Measurements from ENCODE around the gene FLVCR2. TPM values are rescaled to one million over a fixed set of nuclear protein-coding genes. Genes with fewer than 3 reads are reported as not detected.
A peak's percentile ranks its signal among the peaks of the same experiment; 100 is the strongest.

The FLVCR2 gene
- total and polyA plus RNA-seq, 2 experiments from 2014 or later = 1.4 to 3.1 TPM

GRCh38 chr14:75660238-75660629, 81.8 kb downstream of the FLVCR2 start:
- H3K27ac ChIP-seq (ENCODE audit: low read depth) = no peak overlapping the region; the same call in 1 of the 2 replicates
- peaks cover 2% of the 10 kb centered on the region for H4K20me1 ChIP-seq (replicated peaks; ENCODE audit: insufficient read depth)
- peak overlapping the region; percentile 79 for H3K4me2 ChIP-seq
- no peaks in the 10 kb centered on the region for H3K9me3 Mint-ChIP-seq
- peaks cover 15% of the 10 kb centered on the region; the same call in 2 of the 3 replicates for H3K4me1 Mint-ChIP-seq
- H3K4me3 Mint-ChIP-seq = peak overlapping the region; percentile 93
- H2AFZ ChIP-seq = peak overlapping the region; percentile 40; the same call in 1 of the 2 replicates
- H3K36me3 Mint-ChIP-seq (ENCODE audit: low read depth) = peaks cover 27% of the 10 kb centered on the region
- peak overlapping the region; percentile 95 for H3K27ac Mint-ChIP-seq
- ATAC-seq = no peak
- H3K36me3 ChIP-seq (ENCODE audit: insufficient read depth) = 0 out of 2 replicates have a peak, but pooled peaks cover 4% of the 10 kb centered on the region
- peaks cover 13% of the 10 kb centered on the region for H3K27me3 Mint-ChIP-seq (ENCODE audit: insufficient read depth, low read depth, poor library complexity)
- no peaks in the 10 kb centered on the region for H3K27me3 ChIP-seq (ENCODE audit: insufficient read depth)
- H3K4me3 ChIP-seq = peak overlapping the region; percentile 91
- H3K4me1 ChIP-seq (ENCODE audit: insufficient read depth) = peaks cover 16% of the 10 kb centered on the region; the same call in 1 of the 2 replicates
- H3K79me2 ChIP-seq (replicated peaks; ENCODE audit: insufficient read depth) = peaks cover 60% of the 10 kb centered on the region
- no peak for DNase-seq (ENCODE audit: low spot score)
- no peak for TF ChIP-seq NANOG (IDR thresholded peaks at IDR 0.05; ENCODE audit: borderline replicate concordance)
- H3F3A ChIP-seq (replicated peaks; ENCODE audit: low read depth) = peaks cover 5% of the 10 kb centered on the region
- H3K9me2 ChIP-seq (ENCODE audit: insufficient read depth) = no peaks in the 10 kb centered on the region

- Mint-ChIP-seq H3K4me1 (peaks cover 15% of the 10 kb centered on the region; the same call in 2 of the 3 replicates), H3K27me3 (ENCODE audit: insufficient read depth, low read depth, poor library complexity) (peaks cover 13% of the 10 kb centered on the region), H3K36me3 (ENCODE audit: low read depth) (peaks cover 22% of the 10 kb centered on the region), H3K4me3 (peak within 1 kb of the TSS; percentile 93), H3K27ac (peak within 1 kb of the TSS; percentile 95), H3K9me3 (no peaks in the 10 kb centered on the region)
- H3K4me2 ChIP-seq = peak within 1 kb of the TSS; percentile 85
- peak within 1 kb of the TSS; percentile 86 for H2AFZ ChIP-seq
- peak within 1 kb of the TSS; percentile 91 for H3K4me3 ChIP-seq
- H4K20me1 ChIP-seq (replicated peaks; ENCODE audit: insufficient read depth) = no peaks in the 10 kb centered on the region; the same call in none of the 2 replicates
- peaks cover 5% of the 10 kb centered on the region for H3F3A ChIP-seq (replicated peaks; ENCODE audit: low read depth)
- no peaks in the 10 kb centered on the region for H3K27me3 ChIP-seq (ENCODE audit: insufficient read depth)
- peak; percentile 98 for DNase-seq (ENCODE audit: low spot score)
- peak within 1 kb of the TSS; percentile 94 for H3K27ac ChIP-seq (ENCODE audit: low read depth)
- H3K4me1 ChIP-seq (ENCODE audit: insufficient read depth) = peaks cover 16% of the 10 kb centered on the region; the same call in 1 of the 2 replicates
- peaks cover 66% of the 10 kb centered on the region for H3K79me2 ChIP-seq (replicated peaks; ENCODE audit: insufficient read depth)
- 0 out of 2 replicates have a peak, but pooled peaks cover 4% of the 10 kb centered on the region for H3K36me3 ChIP-seq (ENCODE audit: insufficient read depth)
- no peaks in the 10 kb centered on the region for H3K9me2 ChIP-seq (ENCODE audit: insufficient read depth)
- TF ChIP-seq, protein P1, sequence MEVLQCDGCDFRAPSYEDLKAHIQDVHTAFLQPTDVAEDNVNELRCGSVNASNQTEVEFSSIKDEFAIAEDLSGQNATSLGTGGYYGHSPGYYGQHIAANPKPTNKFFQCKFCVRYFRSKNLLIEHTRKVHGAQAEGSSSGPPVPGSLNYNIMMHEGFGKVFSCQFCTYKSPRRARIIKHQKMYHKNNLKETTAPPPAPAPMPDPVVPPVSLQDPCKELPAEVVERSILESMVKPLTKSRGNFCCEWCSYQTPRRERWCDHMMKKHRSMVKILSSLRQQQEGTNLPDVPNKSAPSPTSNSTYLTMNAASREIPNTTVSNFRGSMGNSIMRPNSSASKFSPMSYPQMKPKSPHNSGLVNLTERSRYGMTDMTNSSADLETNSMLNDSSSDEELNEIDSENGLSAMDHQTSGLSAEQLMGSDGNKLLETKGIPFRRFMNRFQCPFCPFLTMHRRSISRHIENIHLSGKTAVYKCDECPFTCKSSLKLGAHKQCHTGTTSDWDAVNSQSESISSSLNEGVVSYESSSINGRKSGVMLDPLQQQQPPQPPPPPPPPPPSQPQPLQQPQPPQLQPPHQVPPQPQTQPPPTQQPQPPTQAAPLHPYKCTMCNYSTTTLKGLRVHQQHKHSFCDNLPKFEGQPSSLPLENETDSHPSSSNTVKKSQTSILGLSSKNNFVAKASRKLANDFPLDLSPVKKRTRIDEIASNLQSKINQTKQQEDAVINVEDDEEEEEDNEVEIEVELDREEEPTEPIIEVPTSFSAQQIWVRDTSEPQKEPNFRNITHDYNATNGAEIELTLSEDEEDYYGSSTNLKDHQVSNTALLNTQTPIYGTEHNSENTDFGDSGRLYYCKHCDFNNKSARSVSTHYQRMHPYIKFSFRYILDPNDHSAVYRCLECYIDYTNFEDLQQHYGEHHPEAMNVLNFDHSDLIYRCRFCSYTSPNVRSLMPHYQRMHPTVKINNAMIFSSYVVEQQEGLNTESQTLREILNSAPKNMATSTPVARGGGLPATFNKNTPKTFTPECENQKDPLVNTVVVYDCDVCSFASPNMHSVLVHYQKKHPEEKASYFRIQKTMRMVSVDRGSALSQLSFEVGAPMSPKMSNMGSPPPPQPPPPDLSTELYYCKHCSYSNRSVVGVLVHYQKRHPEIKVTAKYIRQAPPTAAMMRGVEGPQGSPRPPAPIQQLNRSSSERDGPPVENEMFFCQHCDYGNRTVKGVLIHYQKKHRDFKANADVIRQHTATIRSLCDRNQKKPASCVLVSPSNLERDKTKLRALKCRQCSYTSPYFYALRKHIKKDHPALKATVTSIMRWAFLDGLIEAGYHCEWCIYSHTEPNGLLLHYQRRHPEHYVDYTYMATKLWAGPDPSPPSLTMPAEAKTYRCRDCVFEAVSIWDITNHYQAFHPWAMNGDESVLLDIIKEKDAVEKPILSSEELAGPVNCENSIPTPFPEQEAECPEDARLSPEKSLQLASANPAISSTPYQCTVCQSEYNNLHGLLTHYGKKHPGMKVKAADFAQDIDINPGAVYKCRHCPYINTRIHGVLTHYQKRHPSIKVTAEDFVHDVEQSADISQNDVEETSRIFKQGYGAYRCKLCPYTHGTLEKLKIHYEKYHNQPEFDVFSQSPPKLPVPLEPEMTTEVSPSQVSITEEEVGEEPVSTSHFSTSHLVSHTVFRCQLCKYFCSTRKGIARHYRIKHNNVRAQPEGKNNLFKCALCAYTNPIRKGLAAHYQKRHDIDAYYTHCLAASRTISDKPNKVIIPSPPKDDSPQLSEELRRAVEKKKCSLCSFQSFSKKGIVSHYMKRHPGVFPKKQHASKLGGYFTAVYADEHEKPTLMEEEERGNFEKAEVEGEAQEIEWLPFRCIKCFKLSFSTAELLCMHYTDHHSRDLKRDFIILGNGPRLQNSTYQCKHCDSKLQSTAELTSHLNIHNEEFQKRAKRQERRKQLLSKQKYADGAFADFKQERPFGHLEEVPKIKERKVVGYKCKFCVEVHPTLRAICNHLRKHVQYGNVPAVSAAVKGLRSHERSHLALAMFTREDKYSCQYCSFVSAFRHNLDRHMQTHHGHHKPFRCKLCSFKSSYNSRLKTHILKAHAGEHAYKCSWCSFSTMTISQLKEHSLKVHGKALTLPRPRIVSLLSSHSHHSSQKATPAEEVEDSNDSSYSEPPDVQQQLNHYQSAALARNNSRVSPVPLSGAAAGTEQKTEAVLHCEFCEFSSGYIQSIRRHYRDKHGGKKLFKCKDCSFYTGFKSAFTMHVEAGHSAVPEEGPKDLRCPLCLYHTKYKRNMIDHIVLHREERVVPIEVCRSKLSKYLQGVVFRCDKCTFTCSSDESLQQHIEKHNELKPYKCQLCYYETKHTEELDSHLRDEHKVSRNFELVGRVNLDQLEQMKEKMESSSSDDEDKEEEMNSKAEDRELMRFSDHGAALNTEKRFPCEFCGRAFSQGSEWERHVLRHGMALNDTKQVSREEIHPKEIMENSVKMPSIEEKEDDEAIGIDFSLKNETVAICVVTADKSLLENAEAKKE (CRISPR knock-in tag; IDR thresholded peaks at IDR 0.05) = no peak
- TF ChIP-seq ZNF114 (CRISPR knock-in tag; IDR thresholded peaks at IDR 0.05) = no peak
- no peak for TF ChIP-seq EZH2phosphoT487 (IDR thresholded peaks at IDR 0.05; ENCODE audit: unreplicated experiment)
- TF ChIP-seq POLR2AphosphoS5 (IDR thresholded peaks at IDR 0.05; ENCODE audit: low read depth) = peak; percentile 87
- peak; percentile 95 for TF ChIP-seq CREB1 (CRISPR knock-in tag; IDR thresholded peaks at IDR 0.05; ENCODE audit: low read depth)
- TF ChIP-seq, protein P2, sequence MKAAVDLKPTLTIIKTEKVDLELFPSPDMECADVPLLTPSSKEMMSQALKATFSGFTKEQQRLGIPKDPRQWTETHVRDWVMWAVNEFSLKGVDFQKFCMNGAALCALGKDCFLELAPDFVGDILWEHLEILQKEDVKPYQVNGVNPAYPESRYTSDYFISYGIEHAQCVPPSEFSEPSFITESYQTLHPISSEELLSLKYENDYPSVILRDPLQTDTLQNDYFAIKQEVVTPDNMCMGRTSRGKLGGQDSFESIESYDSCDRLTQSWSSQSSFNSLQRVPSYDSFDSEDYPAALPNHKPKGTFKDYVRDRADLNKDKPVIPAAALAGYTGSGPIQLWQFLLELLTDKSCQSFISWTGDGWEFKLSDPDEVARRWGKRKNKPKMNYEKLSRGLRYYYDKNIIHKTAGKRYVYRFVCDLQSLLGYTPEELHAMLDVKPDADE (IDR thresholded peaks at IDR 0.05) = 0 out of 2 replicates have a peak, but pooled peaks have one; percentile 73
- TF ChIP-seq EZH2 (IDR thresholded peaks at IDR 0.05; ENCODE audit: low read depth, unreplicated experiment) = no peak
- TF ChIP-seq, protein P3, sequence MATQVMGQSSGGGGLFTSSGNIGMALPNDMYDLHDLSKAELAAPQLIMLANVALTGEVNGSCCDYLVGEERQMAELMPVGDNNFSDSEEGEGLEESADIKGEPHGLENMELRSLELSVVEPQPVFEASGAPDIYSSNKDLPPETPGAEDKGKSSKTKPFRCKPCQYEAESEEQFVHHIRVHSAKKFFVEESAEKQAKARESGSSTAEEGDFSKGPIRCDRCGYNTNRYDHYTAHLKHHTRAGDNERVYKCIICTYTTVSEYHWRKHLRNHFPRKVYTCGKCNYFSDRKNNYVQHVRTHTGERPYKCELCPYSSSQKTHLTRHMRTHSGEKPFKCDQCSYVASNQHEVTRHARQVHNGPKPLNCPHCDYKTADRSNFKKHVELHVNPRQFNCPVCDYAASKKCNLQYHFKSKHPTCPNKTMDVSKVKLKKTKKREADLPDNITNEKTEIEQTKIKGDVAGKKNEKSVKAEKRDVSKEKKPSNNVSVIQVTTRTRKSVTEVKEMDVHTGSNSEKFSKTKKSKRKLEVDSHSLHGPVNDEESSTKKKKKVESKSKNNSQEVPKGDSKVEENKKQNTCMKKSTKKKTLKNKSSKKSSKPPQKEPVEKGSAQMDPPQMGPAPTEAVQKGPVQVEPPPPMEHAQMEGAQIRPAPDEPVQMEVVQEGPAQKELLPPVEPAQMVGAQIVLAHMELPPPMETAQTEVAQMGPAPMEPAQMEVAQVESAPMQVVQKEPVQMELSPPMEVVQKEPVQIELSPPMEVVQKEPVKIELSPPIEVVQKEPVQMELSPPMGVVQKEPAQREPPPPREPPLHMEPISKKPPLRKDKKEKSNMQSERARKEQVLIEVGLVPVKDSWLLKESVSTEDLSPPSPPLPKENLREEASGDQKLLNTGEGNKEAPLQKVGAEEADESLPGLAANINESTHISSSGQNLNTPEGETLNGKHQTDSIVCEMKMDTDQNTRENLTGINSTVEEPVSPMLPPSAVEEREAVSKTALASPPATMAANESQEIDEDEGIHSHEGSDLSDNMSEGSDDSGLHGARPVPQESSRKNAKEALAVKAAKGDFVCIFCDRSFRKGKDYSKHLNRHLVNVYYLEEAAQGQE (IDR thresholded peaks at IDR 0.05; ENCODE audit: unreplicated experiment) = no peak
- peak; percentile 94 for ATAC-seq
Measured at GRCh38 chr14:75660630-75661498, 82.4 kb downstream of the FLVCR2 start, which contains the start of the genes ERG28 and TTLL5. Gene ERG28, minus strand, starts transcription at chr14:75660876. Its CDS starts 3,374 bp downstream, at chr14:75657502. Gene TTLL5, plus strand, starts transcription at chr14:75661246. Its CDS starts 1,904 bp downstream, at chr14:75663150.
